Measurements from ENCODE around the gene RET. TPM values are rescaled to one million over a fixed set of nuclear protein-coding genes. Genes with fewer than 3 reads are reported as not detected.

The RET gene
- total and polyA plus RNA-seq, 2 experiments from 2014 or later, result 0.50 TPM; not detected in 1

GRCh38 chr10:43062402-43063160 is 14.3 kb upstream of the RET start:
- Histone ChIP-seq H3K9me3 (ENCODE audit: low read depth) (no peaks in the 10 kb centered on the region), H4K20me1 (ENCODE audit: insufficient read depth, poor library complexity, severe bottlenecking) (no peaks in the 10 kb centered on the region), H3K36me3 (replicated peaks; ENCODE audit: insufficient read depth, low read depth) (no peaks in the 10 kb centered on the region), H3K4me1 (ENCODE audit: insufficient read depth) (no peaks in the 10 kb centered on the region), H3K4me2 (no peak overlapping the region), H3K9me2 (replicated peaks; ENCODE audit: insufficient read depth) (no peaks in the 10 kb centered on the region), H3K27ac (no peak overlapping the region), H3K27me3 (no peaks in the 10 kb centered on the region), H2AFZ (no peak overlapping the region), H3K79me2 (no peaks in the 10 kb centered on the region), H3K4me3 (no peak overlapping the region)
- 90% methylated on average over 18 of the region's 18 CpGs for WGBS (ENCODE audit: low lambda C conversion rate, missing lambda C conversion rate)
- TF ChIP-seq CTCF (IDR thresholded peaks at IDR 0.05; ENCODE audit: poor library complexity) (no peak), EZH2phosphoT487 (IDR thresholded peaks at IDR 0.05; ENCODE audit: low read depth, severe bottlenecking, unreplicated experiment) (no peak), EZH2 (IDR thresholded peaks at IDR 0.05; ENCODE audit: borderline replicate concordance) (no peak)
- DNase-seq (ENCODE audit: low spot score), result no peak

GRCh38 chr10:43064331-43065075 is 12.4 kb upstream of the RET start:
- H3K36me3 ChIP-seq (replicated peaks; ENCODE audit: insufficient read depth, low read depth), result no peaks in the 10 kb centered on the region
- H2AFZ ChIP-seq, result no peak overlapping the region
- no peaks in the 10 kb centered on the region for H3K9me3 ChIP-seq (ENCODE audit: low read depth)
- no peak overlapping the region for H3K4me2 ChIP-seq
- H3K4me1 ChIP-seq (ENCODE audit: insufficient read depth), result no peaks in the 10 kb centered on the region
- no peaks in the 10 kb centered on the region for H3K79me2 ChIP-seq
- H3K27ac ChIP-seq, result no peak overlapping the region
- H4K20me1 ChIP-seq (ENCODE audit: insufficient read depth, poor library complexity, severe bottlenecking), result no peaks in the 10 kb centered on the region
- no peaks in the 10 kb centered on the region for H3K9me2 ChIP-seq (replicated peaks; ENCODE audit: insufficient read depth)
- TF ChIP-seq EZH2phosphoT487 (IDR thresholded peaks at IDR 0.05; ENCODE audit: low read depth, severe bottlenecking, unreplicated experiment), result no peak
- no peak for TF ChIP-seq EZH2 (IDR thresholded peaks at IDR 0.05; ENCODE audit: borderline replicate concordance)
- TF ChIP-seq CTCF (IDR thresholded peaks at IDR 0.05; ENCODE audit: poor library complexity), result no peak
- no peak for DNase-seq (ENCODE audit: low spot score)
- 71% methylated on average over 7 of the region's 11 CpGs for WGBS (ENCODE audit: low lambda C conversion rate, missing lambda C conversion rate)
- no peaks in the 10 kb centered on the region for H3K27me3 ChIP-seq
- H3K4me3 ChIP-seq, result no peak overlapping the region

GRCh38 chr10:43065234-43065633 is 11.6 kb upstream of the RET start:
- H3K9me2 ChIP-seq (replicated peaks; ENCODE audit: insufficient read depth), result no peaks in the 10 kb centered on the region
- H3K27me3 ChIP-seq, result no peaks in the 10 kb centered on the region
- no peak overlapping the region for H3K27ac ChIP-seq
- 83% methylated on average over 1 of the region's 1 CpG for WGBS (ENCODE audit: low lambda C conversion rate, missing lambda C conversion rate)
- no peak overlapping the region for H3K4me3 ChIP-seq
- no peak overlapping the region for H2AFZ ChIP-seq
- no peaks in the 10 kb centered on the region for H3K36me3 ChIP-seq (replicated peaks; ENCODE audit: insufficient read depth, low read depth)
- TF ChIP-seq CTCF (IDR thresholded peaks at IDR 0.05; ENCODE audit: poor library complexity) (no peak), EZH2phosphoT487 (IDR thresholded peaks at IDR 0.05; ENCODE audit: low read depth, severe bottlenecking, unreplicated experiment) (no peak)
- H3K4me1 ChIP-seq (ENCODE audit: insufficient read depth), result no peaks in the 10 kb centered on the region
- H3K9me3 ChIP-seq (ENCODE audit: low read depth), result no peaks in the 10 kb centered on the region
- DNase-seq (ENCODE audit: low spot score), result no peak
- H3K4me2 ChIP-seq, result no peak overlapping the region
- H4K20me1 ChIP-seq (ENCODE audit: insufficient read depth, poor library complexity, severe bottlenecking), result no peaks in the 10 kb centered on the region
- no peaks in the 10 kb centered on the region for H3K79me2 ChIP-seq

Measured in hepatocyte (in vitro differentiated cells).